IPS-NIHi7 (cell line): ENCODE data around the gene C5orf15.
"Not testable (repeated sequence)": the region's sequence is repeated elsewhere in the genome, so short reads cannot be mapped to it uniquely, and the experiment has no call there.

Experiments used
- DNase-seq: peaks from one replicate; pipeline ENCODE4 v3.0.0; 2012; ENCODE audit warnings: mixed read lengths; ENCODE audit errors: extremely low spot score

Gene C5orf15

DNA sequence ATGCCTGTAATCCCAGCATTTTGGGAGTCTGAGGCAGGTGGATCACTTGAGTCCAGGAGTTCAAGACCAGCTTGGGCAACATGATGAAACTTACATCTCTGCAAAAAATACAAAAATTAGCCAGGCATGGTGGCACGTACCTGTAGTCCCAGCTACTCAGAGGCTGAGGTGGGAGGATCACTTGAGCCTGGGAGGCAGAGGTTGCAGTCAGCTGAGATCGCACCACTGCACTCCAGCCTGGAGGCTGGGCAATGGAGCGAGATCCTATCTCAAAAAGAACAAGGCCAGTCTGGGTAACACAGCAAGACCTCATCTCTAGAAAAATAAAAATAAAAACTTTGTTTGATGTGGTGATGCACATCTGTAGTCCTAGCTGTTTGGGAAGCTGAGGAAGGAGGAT, 30.8 kb downstream of the C5orf15 start:
- not testable (repeated sequence) for DNase-seq

DNA sequence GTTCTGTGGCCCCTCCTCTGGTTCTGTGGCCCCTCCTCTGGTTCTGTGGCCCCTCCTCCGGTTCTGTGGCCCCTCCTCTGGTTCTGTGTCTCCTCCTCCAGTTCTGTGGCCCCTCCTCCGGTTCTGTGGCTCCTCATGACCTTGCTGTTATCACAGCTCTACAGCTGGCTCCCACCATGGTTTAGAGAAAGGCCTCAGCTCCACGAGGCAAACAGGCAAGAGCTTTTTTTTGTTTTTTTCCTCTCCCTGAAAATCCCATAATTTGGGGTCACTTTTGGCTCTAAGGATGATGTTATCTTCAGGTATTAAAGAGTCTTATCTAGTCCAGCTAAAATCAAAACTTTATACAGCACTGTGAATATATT, 31.8 kb downstream of the C5orf15 start:
- no peak for DNase-seq

DNA sequence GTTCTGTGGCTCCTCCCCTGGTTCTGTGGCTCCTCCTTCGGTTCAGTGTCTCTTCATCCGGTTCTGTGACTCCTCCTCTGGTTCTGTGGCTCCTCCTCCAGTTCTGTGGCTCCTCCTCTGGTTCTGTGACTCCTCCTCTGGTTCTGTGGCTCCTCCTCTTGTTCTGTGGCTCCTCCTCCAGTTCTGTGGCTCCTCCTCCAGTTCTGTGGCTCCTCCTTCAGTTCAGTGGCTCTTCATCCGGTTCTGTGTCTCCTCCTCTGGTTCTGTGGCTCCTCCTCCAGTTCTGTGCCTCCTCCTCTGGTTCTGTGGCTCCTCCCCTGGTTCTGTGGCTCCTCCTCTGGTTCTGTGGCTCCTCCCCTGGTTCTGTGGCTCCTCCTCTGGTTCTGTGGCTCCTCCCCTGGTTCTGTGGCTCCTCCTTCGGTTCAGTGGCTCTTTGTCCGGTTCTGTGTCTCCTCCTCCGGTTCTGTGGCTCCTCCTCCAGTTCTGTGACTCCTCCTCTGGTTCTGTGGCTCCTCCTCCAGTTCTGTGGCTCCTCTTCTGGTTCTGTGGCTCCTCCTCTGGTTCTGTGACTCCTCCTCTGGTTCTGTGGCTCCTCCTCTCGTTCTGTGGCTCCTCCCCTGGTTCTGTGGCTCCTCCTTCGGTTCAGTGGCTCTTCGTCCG, 32.3 kb downstream of the C5orf15 start:
- not testable (repeated sequence) for DNase-seq

DNA sequence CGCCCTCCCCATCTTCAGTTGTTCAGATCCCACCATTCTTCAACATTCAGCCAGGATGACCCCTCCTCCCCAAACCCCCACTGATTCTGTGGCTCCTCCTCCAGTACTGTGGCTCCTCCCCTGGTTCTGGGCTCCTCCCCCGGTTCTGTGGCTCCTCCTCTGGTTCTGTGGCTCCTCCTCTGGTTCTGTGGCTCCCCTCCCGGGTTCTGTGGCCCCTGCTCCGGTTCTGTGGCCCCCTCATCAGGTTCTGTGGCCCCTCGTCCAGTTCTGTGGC, 32.8 kb downstream of the C5orf15 start:
- DNase-seq = no peak

DNA sequence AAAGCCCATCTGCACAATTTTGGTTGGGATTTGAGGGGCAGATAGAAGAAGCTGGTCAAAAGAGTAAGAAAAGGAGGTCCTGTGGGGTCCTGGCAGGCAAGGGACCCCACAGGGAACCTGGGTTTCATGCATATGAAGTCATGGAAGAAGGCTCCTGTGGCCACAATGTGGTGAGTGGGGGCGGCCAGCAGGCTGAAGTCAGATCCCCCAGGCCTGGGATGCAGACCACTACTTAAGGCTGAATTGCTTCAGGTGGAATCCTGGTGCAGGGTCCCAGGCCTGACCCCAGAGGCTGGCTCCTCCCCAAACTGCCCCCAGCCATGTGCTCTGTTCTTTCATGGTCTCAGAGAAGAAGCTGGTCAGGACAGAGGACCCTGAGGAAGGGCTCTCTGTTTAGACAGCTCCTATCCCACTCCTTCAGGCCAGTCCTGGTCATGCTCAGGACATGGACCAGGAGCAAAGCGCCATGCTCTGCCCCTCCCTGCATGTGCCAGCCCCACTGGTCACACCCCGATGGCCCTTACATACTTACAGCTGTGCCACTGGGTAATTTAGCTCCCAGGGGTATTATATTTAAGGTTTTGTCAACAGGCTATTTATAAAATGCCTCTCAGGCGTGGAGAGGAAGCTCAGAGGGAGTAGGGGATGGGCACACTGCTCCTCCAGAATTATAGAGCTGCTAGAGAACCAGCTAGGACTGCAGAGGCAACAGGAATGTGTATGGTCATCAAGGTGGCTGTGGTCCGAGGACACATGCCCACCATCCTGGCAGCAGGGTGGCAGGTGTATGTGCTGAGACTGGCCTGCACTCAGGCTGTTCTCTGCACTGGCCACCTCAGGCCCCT, 33.4 kb downstream of the C5orf15 start:
- DNase-seq = no peak

DNA sequence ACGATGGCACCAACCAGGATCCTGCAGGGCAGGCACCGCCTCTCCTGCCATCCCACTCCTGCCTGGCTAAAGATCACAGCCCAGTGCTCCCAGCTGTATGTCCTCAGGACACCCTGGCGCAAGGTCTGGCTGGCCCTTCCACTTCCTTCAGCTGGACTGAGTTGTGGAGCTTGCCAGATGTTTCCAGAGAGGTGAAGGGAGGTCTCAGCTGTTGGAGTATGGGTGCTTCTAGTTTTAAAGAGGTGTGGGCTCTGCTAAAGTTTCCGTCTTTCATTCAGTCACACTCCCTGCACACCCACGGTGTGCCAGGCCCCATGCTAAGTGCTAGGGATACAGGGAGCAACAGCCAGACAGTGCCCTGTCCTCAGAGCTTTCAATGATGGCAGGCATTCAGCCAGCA, 34.1 kb downstream of the C5orf15 start:
- no peak for DNase-seq

DNA sequence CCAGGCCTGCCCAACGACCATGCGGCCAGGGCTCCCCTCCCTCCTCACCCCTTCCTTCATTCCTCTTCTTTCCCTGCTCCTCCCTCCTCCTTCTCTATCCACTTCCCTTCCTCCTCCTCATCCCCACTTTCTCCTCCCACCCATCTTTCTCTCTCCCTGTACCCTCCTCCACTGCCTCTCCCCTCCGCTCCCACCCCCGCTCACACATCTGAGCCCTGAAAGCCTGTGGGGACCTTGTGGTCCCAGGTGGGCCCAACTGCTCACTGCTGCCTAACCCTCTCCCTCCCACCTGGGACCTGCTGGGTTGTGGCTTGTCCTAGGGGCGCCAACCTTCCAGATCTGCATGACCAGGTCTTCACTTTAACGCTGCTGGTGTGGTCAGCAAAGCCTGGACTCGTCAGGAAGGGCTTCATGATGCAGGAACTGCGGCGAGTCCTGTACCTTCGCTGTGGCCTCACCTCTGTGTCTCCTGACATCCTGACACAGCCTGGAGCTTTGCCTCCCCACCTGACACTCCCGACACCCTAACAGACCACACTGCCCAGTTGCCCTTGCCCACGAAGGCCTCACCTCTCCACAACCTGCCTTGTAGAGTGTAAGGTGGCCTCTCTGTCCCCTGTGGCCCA, 34.6 kb downstream of the C5orf15 start:
- no peak for DNase-seq

DNA sequence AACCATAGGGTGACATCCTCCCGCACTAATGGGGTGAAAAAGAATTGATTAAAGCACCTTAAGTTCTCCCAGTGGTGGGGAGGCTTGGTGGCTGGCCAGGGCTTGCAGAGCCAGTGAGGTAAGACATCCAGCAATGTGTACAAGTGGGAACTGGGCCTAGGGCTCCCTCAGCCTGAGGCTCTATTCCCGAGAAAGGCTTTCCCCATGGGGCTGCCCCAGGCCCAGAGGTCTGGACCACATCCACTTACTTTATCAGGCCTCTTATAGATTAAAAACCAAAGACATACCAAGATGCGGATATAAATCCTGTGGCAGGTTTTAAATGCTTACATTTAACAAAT, 35.3 kb downstream of the C5orf15 start:
- no peak for DNase-seq

DNA sequence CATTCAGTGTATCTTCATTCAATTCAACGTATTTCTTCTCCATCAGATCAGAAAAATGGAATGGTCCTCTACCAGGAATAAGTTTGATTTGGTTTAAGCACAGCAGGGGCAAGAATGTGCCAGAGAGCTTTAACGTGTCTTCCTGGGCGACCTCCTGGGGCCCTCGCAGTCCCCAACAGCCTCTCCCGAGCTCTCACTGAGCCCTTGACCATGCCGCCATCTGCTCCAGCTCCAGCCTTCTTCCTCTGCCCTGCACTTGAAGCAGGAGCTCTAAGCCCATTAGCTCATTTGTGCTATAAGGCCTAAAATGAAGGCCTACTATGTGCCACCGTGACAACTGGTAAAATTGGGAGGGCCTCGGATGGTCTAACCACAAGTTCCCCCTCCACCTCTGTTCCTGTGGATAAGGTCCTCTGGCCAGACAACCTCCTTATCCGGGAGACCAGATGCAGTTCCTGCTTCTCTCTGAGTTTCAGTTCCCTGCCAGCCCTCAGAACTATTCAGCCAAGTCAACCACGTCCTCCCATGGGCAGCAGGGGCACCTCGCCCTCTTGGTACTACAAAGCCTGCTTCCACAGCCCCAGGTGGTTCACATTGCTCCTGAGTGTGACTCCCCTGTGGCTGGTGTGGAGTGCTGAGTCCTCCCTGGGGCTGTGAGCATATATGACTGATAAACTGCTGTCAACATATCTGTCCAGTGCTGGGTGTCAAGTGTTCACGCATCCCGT, 35.8 kb downstream of the C5orf15 start:
- no peak for DNase-seq

- no peak for DNase-seq
Observed at GRCh38 chr5:133931546-133931945, 36.9 kb downstream of the C5orf15 start.

- no peak for DNase-seq
Observed at GRCh38 chr5:133930813-133931090, 37.7 kb downstream of the C5orf15 start.

DNA sequence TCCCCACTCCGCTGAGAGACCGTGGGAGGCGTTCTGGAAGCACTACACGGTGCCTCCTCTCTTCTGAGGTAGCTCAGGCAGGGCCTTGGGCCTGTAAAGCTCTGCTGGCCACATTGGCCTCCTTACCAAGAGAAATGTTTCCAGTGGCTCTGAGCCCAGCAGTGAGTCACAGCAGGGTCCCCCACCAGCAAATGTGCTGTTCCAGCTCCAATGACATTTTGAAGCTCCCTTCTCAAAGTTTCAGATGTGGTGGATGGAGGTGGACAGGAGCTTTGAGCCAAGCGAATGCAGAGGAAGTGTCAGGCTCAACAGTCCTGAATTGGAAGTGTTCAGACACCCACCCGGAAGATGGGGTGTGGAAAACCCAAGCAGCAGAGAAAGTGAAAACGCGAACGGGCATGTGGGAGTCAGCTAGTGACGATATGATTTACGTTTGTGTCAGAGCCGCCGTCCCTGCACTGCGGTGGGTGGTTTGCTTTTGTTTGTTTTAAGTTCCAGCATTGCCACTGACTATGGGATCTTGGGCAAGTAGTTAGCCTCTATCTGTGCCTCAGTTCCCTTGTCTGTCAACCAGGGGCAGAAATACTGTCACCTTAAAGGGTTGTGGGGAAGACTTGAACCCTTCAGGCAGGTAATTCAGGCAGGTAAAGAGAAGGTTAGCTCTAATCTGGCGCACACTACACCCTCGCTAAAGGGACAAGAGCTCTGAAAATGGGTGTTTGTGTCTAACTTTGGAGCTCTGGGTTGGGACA, 38.2 kb downstream of the C5orf15 start:
- DNase-seq = no peak

GRCh38 chr5:133928587-133929393, 39.6 kb downstream of the C5orf15 start:
- no peak for DNase-seq

GRCh38 chr5:133927300-133928180, 40.9 kb downstream of the C5orf15 start:
- no peak for DNase-seq

DNA sequence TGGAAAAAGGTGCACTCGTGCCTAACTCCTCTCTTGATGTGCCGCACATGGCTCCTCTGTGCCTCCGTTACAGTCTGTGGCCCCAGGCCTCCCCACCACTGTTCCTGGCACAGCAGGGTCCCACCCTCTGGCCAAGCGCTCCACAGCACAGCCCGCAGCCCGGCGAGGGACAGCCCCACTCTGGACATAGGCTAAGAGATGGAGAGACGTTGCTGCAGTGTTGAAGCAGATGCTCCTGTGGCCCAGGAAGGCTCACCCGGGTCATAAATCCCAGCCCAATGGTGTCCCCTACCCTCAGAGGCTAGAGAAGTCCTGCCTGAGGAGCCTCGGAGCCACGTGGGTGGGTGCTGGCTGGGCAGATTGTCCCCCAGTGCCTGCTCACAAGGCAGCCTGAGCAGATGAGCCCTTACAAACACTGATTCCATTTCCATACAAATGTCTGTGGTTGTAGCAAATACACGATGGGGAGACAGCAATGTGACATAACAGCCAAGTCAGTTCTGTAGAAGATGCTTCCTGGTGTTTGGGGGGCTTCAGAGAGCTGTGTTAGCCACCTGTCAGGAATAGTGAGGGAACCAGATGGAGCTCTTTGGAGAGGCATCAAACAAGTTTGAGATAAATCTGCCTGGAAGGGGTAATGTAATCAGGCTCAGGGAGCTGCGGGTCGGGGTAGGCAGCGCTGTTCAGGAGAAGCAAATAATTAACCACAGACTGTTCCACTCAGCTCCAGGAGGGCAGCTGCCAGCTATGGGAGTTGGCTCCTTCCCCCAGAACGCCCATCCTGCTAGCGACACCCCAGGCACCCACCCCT, 41.7 kb downstream of the C5orf15 start:
- no peak for DNase-seq

GRCh38 chr5:133925866-133926488, 42.4 kb downstream of the C5orf15 start:
- DNase-seq = no peak

- no peak for DNase-seq
Observed at GRCh38 chr5:133925269-133925668, 43.2 kb downstream of the C5orf15 start.

DNA sequence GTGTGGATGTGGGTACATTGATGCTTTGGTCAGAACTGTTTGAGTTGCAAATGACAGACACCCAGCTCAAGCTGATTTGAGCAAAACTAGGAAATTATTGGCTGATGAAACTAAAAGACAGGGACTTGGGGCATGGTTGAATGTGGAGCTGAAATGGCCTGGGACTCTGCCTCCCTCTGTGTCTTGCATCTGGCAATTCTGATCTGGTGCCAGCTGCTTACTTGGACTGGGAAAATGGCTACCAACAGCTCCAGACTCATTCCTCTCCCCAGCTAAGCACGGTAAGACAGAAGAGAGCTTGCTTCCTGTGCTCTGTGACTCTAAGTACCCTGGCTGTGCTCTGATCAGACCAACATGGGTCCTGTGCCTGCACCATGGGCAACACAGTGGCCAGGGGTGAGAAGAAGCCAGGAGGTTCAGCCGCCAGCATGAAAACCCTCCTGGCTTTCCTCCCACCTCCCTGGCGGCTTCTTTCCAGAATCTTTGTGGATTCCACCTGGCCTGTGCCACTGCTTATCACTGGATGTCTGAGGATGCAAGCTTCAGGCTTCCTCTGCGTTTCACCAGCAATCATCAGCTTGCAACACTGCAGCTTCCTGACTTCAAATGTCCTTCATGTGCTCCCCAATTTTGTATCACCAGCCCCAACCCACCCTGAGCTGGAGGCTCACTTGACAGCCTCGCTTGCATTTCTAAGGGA, 44.1 kb downstream of the C5orf15 start:
- no peak for DNase-seq
